Mammary epithelial cell (primary cell): ENCODE results near the gene NAA16.

Experiments used
- EZH2 ChIP-seq: IDR thresholded peaks from 2 replicates; pipeline ENCODE4 v1.6.1; 2012; ENCODE audit warnings: low read length, inconsistent platforms, borderline replicate concordance
- TF ChIP-seq, protein P1 (sequence below), 2 donors: IDR thresholded peaks in 1 of 2; conservative IDR thresholded peaks in 1 of 2; 2 replicates each; pipeline ENCODE4 v1.5.1; 2011 to 2012; ENCODE audit warnings: inconsistent platforms in 2 of 2, low read length in 2 of 2, mild to moderate bottlenecking in 2 of 2, control low read depth in 1 of 2, low read depth in 1 of 2; ENCODE audit not compliant: insufficient read depth in 1 of 2; ENCODE audit errors: extremely low read depth in 1 of 2

DNA sequence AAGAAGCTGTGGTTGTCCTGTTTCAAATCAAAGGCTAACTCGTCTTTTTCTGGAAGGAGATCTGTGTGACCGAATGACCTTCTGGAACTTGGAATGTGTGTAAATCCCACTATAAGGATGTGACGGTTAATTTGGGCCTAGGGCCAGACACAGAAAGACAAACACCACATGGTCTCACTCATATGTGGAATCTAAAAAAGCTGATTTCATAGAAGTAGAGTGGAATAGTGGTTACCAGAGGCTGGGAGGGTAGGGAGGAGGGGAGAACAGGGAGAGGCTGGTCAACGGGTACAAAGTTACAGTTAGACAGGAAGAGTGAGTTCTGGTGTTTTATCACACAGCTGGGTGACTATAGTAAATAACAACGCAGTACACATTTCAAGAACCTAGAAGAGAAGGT, 107.0 kb downstream of the NAA16 start:
- TF ChIP-seq, protein P1, sequence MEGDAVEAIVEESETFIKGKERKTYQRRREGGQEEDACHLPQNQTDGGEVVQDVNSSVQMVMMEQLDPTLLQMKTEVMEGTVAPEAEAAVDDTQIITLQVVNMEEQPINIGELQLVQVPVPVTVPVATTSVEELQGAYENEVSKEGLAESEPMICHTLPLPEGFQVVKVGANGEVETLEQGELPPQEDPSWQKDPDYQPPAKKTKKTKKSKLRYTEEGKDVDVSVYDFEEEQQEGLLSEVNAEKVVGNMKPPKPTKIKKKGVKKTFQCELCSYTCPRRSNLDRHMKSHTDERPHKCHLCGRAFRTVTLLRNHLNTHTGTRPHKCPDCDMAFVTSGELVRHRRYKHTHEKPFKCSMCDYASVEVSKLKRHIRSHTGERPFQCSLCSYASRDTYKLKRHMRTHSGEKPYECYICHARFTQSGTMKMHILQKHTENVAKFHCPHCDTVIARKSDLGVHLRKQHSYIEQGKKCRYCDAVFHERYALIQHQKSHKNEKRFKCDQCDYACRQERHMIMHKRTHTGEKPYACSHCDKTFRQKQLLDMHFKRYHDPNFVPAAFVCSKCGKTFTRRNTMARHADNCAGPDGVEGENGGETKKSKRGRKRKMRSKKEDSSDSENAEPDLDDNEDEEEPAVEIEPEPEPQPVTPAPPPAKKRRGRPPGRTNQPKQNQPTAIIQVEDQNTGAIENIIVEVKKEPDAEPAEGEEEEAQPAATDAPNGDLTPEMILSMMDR (conservative IDR thresholded peaks at IDR 0.05 in 1 of 2, IDR thresholded peaks at IDR 0.05 in 1 of 2; ENCODE audit: extremely low read depth in 1 of 2, insufficient read depth in 1 of 2, low read depth in 1 of 2, low read length in 2 of 2), result no peak
- TF ChIP-seq EZH2, result no peak
